NT2/D1 (cell line): Measurements from ENCODE around the gene ZNF726.
"Not testable (repeated sequence)": the region's sequence is repeated elsewhere in the genome, so short reads cannot be mapped to it uniquely, and the experiment has no call there.

Experiments
- DNase-seq: peaks from one replicate; pipeline ENCODE4 v3.0.0-alpha.2; 2011; ENCODE audit warnings: low read depth, low spot score
- H3K27me3 ChIP-seq: 2 replicates; pipeline ENCODE4 v1.6.0; 2011; ENCODE audit warnings: mild to moderate bottlenecking; ENCODE audit not compliant: insufficient read length, insufficient read depth
- H3K36me3 ChIP-seq: 2 replicates; pipeline ENCODE4 v1.6.1; 2011; ENCODE audit warnings: mild to moderate bottlenecking, low read length, mixed read lengths; ENCODE audit not compliant: insufficient read depth, insufficient read length
- H3K4me1 ChIP-seq: 2 replicates; pipeline ENCODE4 v1.5.1; 2011; ENCODE audit not compliant: insufficient read depth, insufficient read length
- H3K4me3 ChIP-seq: 2 replicates; pipeline ENCODE4 v1.5.1; 2011; ENCODE audit warnings: low read depth; ENCODE audit not compliant: insufficient read length
- H3K9ac ChIP-seq: 2 replicates; pipeline ENCODE4 v1.6.0; 2011; ENCODE audit warnings: low read depth; ENCODE audit not compliant: insufficient read length
- H3K9me3 ChIP-seq: 2 replicates; pipeline ENCODE4 v1.5.1; 2011; ENCODE audit warnings: mild to moderate bottlenecking, low read length; ENCODE audit not compliant: insufficient read depth
- SUZ12 ChIP-seq: IDR thresholded peaks from 2 replicates; pipeline ENCODE4 v1.6.1; 2011; ENCODE audit not compliant: insufficient read length, insufficient read depth; ENCODE audit errors: extremely low read depth
- YY1 ChIP-seq: IDR thresholded peaks from 2 replicates; pipeline ENCODE4 v1.6.1; 2011; ENCODE audit not compliant: insufficient read length, insufficient read depth
- ZNF274 ChIP-seq: IDR thresholded peaks from 2 replicates; pipeline ENCODE4 v1.6.1; 2011; ENCODE audit warnings: mild to moderate bottlenecking, low read depth, low read length

ZNF726 gene

DNA sequence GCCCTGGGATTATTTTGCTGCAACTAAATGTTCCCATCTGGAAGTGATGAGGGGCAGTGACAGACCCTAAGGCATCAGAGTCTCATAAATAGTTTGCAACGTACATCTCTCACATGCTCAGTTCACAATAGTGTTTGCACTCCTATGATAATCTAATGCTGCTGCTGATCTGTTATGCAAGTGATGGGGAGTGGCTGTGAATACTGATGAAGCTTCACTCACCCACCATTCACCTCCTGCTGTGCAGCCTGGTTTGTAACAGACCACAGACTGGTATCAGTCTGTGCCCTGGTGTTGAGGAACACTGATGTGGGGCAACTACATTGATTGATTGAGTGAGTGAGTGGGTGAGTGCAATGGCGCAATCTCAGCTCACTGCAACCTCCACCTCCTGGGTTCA, 54.9 kb downstream of the ZNF726 start:
- Histone ChIP-seq H3K9ac (no peak overlapping the region), H3K36me3 (no peaks in the 10 kb centered on the region), H3K27me3 (peaks cover 51% of the 10 kb centered on the region), H3K9me3 (no peaks in the 10 kb centered on the region; the same call in 1 of the 2 replicates), H3K4me1 (no peaks in the 10 kb centered on the region), H3K4me3 (no peak overlapping the region)
- no peak for TF ChIP-seq SUZ12
- TF ChIP-seq YY1: no peak
- TF ChIP-seq ZNF274: no peak
- no peak for DNase-seq

- DNase-seq: no peak
- Histone ChIP-seq H3K4me1 (no peaks in the 10 kb centered on the region), H3K4me3 (peak overlapping the region; percentile 34), H3K9me3 (no peaks in the 10 kb centered on the region), H3K36me3 (no peaks in the 10 kb centered on the region), H3K27me3 (peaks cover 51% of the 10 kb centered on the region), H3K9ac (peak overlapping the region; percentile 65)
- TF ChIP-seq YY1 (no peak), SUZ12 (no peak), ZNF274 (no peak)
Measured at GRCh38 chr19:23971598-23971997, 56.9 kb downstream of the ZNF726 start.

GRCh38 chr19:23972161-23972560, 57.5 kb downstream of the ZNF726 start:
- H3K9me3 ChIP-seq: no peaks in the 10 kb centered on the region
- TF ChIP-seq YY1 (no peak), ZNF274 (no peak), SUZ12 (no peak)
- no peaks in the 10 kb centered on the region for H3K4me1 ChIP-seq
- H3K27me3 ChIP-seq: peaks cover 51% of the 10 kb centered on the region
- no peak overlapping the region for H3K9ac ChIP-seq
- no peak for DNase-seq
- no peaks in the 10 kb centered on the region for H3K36me3 ChIP-seq
- H3K4me3 ChIP-seq: no peak overlapping the region

GRCh38 chr19:23974941-23975340, 60.3 kb downstream of the ZNF726 start:
- H3K4me3 ChIP-seq: no peak overlapping the region
- no peak overlapping the region for H3K9ac ChIP-seq
- peaks cover 46% of the 10 kb centered on the region for H3K27me3 ChIP-seq
- no peaks in the 10 kb centered on the region for H3K4me1 ChIP-seq
- no peaks in the 10 kb centered on the region for H3K36me3 ChIP-seq
- TF ChIP-seq YY1: no peak
- no peak for TF ChIP-seq ZNF274
- no peaks in the 10 kb centered on the region for H3K9me3 ChIP-seq
- no peak for DNase-seq

GRCh38 chr19:23976631-23977030, 61.9 kb downstream of the ZNF726 start:
- not testable (repeated sequence) for H3K4me3 ChIP-seq, H3K9ac ChIP-seq, H3K9me3 ChIP-seq, DNase-seq, H3K36me3 ChIP-seq, H3K4me1 ChIP-seq
- peaks cover 29% of the 10 kb centered on the region for H3K27me3 ChIP-seq

DNA sequence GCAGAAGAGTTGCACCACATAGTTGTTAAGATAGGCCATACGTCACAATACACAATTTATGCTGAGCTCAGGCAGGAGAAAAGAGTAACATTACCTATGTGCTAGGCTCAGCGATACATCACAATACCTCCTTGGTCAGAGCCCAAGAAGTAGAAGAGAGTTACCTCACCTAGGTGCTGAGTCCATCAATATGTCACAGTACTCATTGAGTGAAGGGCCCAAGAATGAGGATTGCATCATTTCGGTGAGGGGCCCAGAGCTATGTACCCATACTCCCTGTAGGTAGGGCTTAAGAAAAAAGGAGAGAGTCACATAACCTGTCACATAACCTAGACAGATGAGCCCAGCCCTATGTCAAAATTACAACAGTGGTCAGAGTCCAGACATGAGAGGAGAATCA, 62.6 kb downstream of the ZNF726 start:
- H3K4me3 ChIP-seq, H3K9ac ChIP-seq, H3K36me3 ChIP-seq, H3K4me1 ChIP-seq, DNase-seq, H3K9me3 ChIP-seq: not testable (repeated sequence)
- H3K27me3 ChIP-seq: peaks cover 23% of the 10 kb centered on the region

- no peaks in the 10 kb centered on the region for H3K36me3 ChIP-seq
- TF ChIP-seq YY1 (no peak), SUZ12 (no peak), ZNF274 (no peak)
- no peaks in the 10 kb centered on the region for H3K9me3 ChIP-seq
- peaks cover 15% of the 10 kb centered on the region for H3K27me3 ChIP-seq
- H3K9ac ChIP-seq: no peak overlapping the region
- H3K4me3 ChIP-seq: no peak overlapping the region
- H3K4me1 ChIP-seq: no peaks in the 10 kb centered on the region
- DNase-seq: no peak
Measured at GRCh38 chr19:23978068-23978467, 63.4 kb downstream of the ZNF726 start.

GRCh38 chr19:23980805-23981204, 66.1 kb downstream of the ZNF726 start:
- Histone ChIP-seq H3K36me3 (no peaks in the 10 kb centered on the region), H3K9me3 (no peaks in the 10 kb centered on the region), H3K27me3 (no peaks in the 10 kb centered on the region), H3K4me1 (no peaks in the 10 kb centered on the region), H3K9ac (no peak overlapping the region), H3K4me3 (no peak overlapping the region)
- DNase-seq: no peak
- TF ChIP-seq YY1: no peak
- TF ChIP-seq SUZ12: no peak
- TF ChIP-seq ZNF274: no peak
